ENCODE data around the gene ATP6AP1.

ATP6AP1 gene

GRCh38 chrX:154430916-154431315 lies 2.4 kb downstream of the ATP6AP1 start:
- DNase-seq, result no peak

- DNase-seq, result no peak
Observed at GRCh38 chrX:154431341-154431740, 2.9 kb downstream of the ATP6AP1 start.

- DNase-seq, result no peak
Observed at GRCh38 chrX:154432210-154432609, 3.7 kb downstream of the ATP6AP1 start.

- DNase-seq, result no peak
Observed at GRCh38 chrX:154433605-154434004, 5.1 kb downstream of the ATP6AP1 start.

- no peak for DNase-seq
Observed at GRCh38 chrX:154434394-154435168, 6.1 kb downstream of the ATP6AP1 start.

DNA sequence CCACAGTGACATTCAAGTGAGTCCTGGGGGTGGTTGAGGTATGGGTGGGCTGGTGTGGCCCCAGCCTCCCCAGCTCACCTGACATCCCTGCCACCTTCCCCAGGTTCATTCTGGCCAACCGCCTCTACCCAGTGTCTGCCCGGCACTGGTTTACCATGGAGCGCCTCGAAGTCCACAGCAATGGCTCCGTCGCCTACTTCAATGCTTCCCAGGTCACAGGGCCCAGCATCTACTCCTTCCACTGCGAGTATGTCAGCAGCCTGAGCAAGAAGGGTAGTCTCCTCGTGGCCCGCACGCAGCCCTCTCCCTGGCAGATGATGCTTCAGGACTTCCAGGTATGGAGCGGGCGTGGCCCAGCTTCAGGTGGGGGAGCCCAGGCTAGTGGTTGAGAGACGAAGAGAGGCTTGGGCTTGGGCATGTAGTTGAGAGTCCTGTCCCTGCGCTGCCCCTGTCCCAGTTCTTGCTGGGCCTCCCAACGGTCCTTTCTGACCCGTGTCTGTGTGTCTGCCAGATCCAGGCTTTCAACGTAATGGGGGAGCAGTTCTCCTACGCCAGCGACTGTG lies 6.8 kb downstream of the ATP6AP1 start:
- DNase-seq, result no peak

DNA sequence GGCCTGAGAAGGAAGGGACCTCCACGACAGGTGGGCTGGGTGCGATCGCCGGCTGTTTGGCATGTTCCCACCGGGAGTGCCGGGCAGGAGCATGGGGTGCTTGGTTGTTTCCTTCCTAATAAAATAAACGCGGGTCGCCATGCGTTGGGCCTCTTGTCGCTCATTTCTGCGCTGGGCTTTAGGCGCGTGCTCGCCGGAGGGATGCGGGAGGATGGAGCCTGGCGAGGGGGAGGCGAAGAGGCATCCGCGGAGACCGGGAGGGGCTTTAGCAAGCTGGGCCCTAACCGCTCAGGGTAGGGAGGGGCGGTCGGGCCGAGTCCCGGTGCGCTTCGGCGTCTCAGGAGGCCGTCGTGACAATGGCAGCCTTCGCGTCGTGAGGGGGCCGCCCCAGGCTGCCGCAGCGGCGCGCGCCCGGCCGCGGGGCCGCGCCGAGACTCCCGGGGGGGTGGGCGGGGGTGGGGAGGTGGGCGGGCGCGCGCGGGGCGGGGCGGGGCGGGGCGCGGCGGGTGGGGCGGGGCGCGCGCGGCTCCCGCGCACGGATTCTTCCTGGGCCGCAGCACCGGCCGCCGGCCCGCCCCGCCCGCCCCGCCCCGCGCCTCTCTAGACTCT lies 8.0 kb downstream of the ATP6AP1 start:
- peak; percentile 38 for DNase-seq

DNA sequence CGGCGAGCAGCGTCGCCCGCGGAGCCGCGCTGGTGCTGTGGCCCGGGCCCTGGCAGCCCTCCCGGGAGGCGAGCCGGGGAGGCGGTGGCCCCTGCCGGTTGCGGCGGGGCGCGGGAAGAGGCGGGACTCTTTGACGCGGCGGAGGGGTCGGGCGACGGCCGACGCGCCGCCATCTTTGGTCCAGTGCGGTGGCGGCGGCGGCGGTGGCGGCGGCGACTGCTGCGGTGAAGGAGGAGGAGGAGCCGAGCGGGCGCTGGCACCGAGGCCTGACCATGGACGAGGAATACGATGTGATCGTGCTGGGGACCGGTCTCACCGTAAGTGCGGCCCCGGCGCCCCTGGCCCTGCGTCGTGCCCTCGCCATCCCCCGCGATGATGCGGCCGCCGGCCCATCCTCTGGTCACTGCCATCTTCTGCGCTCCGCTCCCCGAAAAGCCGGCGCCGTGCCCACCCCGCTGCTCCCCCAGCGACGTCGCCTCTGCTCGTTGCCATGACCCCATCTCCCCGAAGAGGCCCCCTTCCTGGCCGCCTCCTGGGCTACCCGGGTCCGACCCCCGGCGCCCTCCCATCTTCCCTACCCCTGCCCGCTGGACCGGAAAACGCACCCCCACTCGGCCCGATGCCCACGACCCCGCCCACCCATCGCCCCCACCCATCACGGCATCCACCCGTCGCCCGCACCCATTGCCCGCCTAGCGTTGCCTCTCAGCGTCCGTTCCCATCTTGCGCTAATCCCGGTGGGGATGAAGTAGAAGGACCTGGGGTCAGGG lies 8.7 kb downstream of the ATP6AP1 start, which contains the start of gene GDI1:
Gene GDI1, plus strand, starts transcription at position 172 of the 770 bp plus-strand sequence. Its CDS starts 101 bp downstream, at position 273.
- peak; percentile 50 for DNase-seq

DNA sequence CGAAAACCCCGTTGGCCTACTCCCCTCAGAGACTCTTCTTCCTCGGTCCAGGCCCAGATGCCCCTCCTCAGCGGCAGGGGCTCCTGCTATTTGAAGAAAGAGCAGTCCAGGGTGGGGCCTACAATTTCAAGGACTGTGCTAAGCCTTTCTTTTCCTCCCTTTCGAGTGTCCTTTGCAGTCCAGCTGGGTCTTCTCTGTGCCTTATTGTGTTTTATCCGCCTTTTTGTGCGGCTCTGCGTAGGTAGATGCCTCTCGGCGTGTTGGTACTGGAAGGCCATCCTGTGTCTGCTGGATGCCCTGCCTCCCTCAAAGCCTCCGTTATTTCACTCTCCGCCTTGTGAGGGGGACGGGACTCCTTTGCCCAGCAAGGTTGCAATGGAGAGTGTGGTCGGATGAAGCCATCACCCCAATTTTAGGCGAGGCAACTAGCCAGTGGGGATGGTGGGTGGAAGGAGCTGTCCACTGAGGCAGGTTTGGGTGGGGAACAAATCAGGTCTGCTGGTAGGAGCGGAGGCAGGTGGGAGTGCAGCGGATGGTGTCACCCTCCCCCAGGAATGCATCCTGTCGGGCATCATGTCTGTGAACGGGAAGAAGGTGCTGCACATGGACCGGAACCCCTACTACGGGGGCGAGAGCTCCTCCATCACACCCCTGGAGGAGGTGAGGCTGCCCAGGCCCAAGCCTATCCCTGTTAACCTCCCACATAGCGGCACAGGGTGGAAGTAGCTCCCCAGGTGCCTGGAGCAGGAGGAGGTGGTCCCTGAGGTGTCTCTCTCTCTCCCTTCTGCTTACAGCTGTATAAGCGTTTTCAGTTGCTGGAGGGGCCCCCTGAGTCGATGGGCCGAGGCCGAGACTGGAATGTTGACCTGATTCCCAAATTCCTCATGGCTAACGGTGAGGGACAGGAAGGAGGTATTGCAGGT lies 9.8 kb downstream of the ATP6AP1 start:
- DNase-seq, result no peak

- no peak for DNase-seq
Observed at GRCh38 chrX:154439841-154440240, 11.4 kb downstream of the ATP6AP1 start.

GRCh38 chrX:154440623-154441357 lies 12.3 kb downstream of the ATP6AP1 start:
- DNase-seq, result no peak

GRCh38 chrX:154441564-154441963 lies 13.1 kb downstream of the ATP6AP1 start:
- DNase-seq, result no peak

- no peak for DNase-seq
Observed at GRCh38 chrX:154441984-154442707, 13.7 kb downstream of the ATP6AP1 start.

- no peak for DNase-seq
Observed at GRCh38 chrX:154443479-154443910, 15.0 kb downstream of the ATP6AP1 start.

DNA sequence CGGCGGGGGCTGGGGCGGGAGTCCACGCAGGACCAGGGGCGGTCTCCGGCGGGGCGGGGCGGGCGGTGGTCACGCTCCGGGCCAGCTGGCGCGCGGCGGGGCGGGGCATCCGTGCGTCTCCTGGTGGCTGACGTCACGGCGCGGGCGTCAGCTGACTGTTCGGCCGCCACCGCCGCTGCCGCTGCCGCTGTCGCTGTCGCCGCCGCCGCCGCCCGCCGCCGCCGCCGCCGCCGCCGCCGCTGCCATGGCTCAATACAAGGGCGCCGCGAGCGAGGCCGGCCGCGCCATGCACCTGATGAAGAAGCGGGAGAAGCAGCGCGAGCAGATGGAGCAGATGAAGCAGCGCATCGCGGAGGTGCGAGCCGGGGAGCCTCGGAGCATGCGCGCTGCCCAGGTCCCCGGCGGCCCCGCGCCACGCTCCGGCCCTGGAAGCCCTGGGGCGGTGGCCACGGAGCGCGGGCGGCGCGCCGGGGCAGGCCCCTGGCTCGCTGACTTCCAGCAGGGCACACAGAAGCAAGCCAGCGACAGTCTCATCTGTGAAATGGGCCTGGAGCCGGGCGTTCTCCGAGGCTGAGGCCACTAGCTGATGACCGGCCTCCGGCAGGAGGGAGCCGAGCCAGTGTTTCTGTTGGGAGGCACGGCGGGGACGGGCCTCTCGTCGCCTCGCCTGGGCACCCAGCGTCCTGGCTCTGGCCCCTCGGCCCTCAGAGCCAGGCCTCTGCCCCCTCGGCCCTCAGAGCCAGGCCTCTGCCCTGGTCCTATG lies 15.7 kb downstream of the ATP6AP1 start, which contains the start of gene FAM50A:
Gene FAM50A, plus strand, starts transcription at position 150 of the 763 bp plus-strand sequence. Its CDS starts 95 bp downstream, at position 245.
- peak; percentile 32 for DNase-seq

GRCh38 chrX:154444755-154445246 lies 16.3 kb downstream of the ATP6AP1 start:
- DNase-seq, result no peak

- no peak for DNase-seq
Observed at GRCh38 chrX:154445776-154446175, 17.3 kb downstream of the ATP6AP1 start.

GRCh38 chrX:154446430-154446829 lies 18.0 kb downstream of the ATP6AP1 start:
- no peak for DNase-seq

GRCh38 chrX:154448484-154448883 lies 20.0 kb downstream of the ATP6AP1 start:
- DNase-seq, result no peak

All from effector CD8-positive, alpha-beta T cell (primary cell).